HG03066 (cell line): ENCODE results near the gene UBALD2.
"Not testable (repeated sequence)": the region's sequence is repeated elsewhere in the genome, so short reads cannot be mapped to it uniquely, and the experiment has no call there.

Source experiments
- ATAC-seq: cut with Tn5 transposase; IDR thresholded peaks from one replicate; pipeline ENCODE4 v1.9.1; 2021; ENCODE audit warnings: low read depth; ENCODE audit not compliant: unreplicated experiment

Gene UBALD2

DNA sequence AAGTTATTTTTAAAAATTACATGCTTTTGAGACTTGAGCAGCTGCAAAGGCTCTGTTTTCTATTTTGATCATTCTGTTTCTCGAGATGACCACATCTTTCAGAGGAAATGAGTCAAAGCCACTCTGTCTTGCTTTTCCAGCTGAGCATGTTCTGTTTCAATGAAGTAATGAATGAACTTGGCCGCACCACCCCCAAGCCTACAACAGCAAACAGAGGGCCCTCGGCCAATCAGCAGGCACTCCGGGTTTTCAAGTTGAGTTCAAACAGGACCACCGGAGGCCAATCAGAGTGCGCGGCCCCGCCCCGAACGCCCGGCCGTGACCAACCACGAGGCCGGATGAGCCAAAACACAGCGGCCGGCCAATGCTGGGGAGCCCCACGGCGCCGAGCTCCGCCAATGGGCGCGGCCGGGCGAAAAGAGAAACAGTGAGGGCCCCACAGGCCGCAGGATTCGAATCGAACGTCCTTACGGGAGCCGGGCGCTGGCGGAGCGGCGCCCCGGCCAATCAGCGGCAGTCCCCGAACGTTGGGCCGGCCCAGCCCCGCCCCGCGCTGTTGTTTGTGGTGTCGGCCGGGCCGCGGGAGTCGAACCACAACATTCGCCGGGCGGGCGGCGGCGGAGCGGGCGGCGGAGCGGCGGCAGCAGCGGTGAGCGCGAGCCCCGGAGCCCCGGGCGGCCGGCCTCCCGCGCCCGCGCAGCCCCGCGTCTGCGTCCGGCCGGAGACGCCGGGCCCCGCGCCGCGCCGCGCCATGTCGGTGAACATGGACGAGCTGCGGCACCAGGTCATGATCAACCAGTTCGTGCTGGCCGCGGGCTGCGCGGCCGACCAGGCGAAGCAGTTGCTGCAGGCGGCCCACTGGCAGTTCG is at the start of gene UBALD2:
Gene UBALD2, plus strand, starts transcription at position 594 of the 869 bp plus-strand sequence. Its CDS starts 158 bp downstream, at position 752.
- peak; percentile 67 for ATAC-seq

DNA sequence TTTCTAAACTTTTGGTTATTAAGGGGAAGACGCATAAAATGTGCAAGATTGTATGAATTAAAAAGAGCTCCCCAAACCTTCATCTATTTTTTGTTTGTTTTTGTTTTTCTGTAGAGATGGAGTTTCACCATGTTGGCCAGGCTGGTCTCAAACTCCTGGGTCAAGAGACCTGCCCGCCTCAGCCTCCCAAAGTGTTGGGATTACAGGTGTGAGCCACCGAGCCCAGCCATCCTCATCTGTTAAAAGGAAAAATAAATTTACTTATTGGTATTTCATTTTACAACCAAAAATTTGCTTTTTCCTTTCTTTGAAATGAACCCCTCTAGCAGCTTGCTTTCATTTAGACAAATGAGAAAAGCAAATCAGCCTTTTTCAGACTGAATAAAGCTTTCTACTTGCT is 48.1 kb upstream of the UBALD2 start:
- ATAC-seq, result no peak

DNA sequence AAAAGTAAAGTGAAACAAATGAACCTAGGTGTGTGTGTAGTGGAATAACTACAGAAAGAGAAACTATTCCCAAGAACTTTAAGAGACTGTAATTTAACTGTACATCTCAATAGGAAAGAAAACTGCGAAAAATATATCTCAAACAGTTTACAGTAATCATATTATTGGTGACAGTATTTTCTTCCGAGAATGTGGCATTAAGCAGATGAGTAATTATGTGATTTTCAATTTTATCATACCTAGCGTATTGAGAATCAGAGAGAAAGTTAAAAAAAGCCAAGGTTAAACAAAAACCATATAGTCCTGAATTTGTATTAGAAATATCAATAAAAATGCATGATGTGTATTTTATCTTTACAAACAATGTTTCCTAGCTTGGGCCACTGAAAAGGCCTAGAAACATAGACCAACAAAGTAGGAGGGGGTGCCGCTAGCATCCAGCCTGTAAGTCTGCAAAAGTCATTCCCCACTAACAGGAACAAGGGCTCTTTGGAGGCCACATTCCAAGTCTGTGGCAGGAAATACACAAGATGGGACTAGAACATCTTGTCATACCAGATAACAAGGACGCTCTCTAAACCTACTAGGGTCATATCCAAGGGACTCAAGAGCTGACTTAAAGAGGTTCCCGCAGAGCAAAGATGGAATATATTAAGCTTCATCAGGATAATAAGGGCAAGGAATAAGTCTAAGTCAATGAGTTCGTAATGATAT is 45.3 kb upstream of the UBALD2 start:
- no peak for ATAC-seq

DNA sequence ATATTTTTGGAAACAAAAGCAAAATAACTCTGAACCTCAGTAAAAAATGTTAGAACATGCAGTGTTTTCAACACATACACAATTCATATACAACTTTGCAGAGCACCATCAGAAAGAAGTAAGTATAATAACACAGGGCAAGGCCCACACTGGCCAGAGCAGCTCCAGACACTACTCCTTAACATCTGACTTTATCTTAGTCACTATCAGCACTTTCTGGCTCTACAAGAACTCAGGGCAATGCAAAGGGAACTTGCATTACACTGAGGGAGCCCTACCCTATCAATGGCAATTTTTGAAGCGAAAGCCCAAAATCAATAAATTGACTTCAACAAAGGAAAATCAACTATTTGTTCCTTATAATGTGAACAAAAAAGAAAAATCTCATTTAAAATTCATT is 41.3 kb upstream of the UBALD2 start:
- ATAC-seq, result no peak

DNA sequence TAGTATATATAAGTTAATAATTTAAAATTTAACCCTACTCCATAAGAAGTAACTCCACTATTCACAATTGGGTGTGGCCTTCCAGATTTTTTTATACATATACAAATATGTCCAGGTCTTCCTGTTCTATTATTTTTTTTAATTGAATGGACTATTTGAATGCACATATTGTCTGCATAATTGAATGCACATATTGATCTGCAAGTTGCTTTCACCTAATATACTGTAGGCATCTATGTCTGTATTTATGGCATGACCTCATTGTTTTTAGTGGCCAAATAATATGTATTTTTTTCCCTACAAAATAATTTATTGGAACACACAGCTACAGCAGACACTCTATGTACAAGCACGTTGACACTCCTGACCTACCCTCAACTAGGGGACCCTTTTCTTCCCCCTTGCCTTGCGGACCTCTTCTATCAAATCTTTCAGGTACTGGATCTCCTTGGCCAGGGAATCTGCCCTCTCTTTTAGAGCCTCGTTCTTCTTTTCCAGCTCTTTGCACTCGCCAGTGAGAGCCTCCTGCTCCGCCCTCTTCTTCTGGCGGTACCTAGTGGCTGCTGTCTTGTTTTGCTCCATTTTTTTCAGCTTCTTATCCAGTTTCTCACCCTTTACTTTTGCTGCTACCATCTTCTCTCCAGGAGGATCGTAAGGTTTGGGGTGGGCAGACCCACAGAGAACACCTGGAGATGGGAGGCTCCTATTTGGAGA is 39.6 kb upstream of the UBALD2 start:
- ATAC-seq, result not testable (repeated sequence)

DNA sequence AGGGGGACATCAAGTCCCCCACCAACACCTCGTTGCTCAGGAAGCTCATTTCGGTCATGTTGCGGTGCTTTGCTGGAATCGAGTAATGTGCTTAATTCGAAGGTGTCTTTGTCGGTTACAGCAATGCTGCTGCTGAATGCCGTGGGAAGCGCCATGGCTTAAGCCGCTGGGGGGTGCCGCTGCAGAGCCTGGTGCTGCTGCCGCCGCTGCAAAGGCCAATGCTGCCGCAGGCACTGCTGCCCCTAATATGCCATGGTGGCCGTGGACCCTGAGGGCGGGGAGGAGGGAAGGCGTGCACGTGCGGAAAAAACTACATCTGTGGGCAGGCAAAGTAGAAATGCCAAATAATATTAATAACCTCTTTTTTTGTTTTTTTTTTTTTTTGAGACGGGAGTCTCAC is 38.4 kb upstream of the UBALD2 start:
- not testable (repeated sequence) for ATAC-seq

DNA sequence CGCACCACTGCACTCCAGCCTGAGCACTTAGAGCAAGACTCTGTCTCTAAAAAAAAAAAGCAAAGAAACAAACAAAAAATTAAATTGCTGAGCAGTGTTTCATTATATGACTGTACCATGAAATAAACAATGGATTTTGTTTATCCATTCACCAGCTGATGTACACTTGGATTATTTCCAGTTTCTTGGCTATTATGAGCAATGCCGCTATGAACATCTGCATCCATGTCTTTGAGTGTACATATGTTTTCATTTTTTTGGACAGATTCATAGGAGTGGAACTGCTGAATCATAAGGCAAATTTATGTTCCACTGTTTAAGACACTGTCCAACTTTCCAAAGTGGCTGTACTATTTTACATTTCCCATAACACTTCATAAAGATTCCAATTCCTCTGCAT is 32.8 kb upstream of the UBALD2 start:
- no peak for ATAC-seq

DNA sequence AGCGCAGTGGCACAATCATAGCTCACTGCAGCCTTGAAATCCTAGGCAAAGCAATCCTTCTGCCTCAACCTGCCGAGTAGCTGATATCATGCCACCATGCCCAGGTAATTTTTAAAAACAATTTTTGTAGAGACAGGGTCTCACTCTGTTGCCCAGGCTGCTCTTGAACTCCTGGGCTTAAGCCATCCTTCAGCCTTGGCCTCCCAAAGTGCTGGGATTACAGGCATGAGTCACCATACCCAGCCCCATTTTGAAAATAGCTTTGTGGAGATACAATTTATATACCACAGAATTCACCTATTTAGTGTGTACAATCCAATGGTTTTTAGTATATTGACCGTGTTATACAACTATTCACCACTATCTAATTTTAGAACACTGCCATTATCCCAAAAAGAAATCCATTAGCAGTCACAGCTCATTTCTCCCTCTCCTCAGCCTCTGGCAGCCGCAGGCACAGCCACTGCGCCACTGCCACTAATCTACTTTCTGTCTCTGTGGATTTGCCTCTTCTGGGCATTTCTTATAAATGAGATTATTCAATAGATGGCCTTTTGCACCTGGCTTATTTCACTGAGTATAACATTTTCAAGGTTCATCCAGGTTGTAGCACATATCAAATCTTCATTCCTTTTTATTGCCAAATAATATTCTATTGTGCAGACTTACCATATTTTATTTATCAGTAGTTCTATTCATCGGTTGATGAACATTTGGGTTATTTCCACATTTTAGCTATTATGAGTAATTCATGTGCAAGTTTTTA is 31.4 kb upstream of the UBALD2 start:
- no peak for ATAC-seq

DNA sequence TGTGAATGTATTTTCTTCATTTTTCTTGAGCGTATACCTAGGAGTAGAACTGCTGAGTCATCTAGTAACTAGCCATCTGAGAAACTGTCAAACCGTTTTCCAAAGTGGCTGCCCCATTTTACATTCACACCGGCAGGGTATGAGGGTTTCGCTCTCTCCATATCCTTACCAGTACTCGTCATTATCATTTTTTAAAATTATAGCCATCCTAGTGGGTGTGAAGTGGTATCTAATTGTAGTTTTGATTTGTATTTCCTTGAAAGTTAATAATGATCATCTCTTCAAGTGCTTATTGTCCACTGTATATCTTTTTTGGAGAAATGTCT is 30.8 kb upstream of the UBALD2 start:
- no peak for ATAC-seq

DNA sequence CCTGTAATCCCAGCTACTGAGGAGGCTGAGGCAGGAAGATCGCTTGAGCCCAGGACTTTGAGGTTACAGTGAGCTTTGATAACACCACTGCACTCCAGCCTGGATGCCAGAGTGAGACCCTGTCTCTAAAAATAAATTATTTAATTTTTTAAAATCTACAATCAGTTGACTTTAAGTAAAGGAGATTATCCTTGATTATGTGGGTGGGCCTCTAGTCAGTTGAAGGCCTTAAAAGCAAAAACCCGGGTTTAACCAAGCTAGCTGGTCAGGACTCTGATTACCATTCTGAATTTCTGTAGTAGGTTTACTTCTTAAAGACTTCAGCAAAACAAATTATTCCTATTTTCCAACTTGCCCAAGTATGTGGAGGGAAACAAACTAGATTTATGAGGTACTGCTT is 29.3 kb upstream of the UBALD2 start:
- ATAC-seq, result no peak

DNA sequence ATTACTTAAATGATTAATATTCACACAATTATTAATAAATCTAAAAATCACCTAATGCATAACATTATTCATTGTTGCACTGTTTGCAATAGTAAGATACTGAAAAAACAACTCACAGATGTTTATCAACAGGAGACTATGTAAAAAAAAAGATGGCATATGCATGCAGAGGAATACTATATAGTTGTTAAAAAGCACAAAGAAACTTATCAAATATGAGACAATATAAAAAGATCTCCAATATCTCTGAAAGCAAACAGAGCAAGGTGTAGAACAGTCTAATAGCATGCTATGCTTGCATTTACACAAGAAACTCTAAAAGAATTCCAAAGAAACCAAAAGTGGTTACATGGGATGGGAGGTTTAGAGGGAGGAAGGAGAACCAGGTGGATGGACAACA is 28.5 kb upstream of the UBALD2 start:
- no peak for ATAC-seq

DNA sequence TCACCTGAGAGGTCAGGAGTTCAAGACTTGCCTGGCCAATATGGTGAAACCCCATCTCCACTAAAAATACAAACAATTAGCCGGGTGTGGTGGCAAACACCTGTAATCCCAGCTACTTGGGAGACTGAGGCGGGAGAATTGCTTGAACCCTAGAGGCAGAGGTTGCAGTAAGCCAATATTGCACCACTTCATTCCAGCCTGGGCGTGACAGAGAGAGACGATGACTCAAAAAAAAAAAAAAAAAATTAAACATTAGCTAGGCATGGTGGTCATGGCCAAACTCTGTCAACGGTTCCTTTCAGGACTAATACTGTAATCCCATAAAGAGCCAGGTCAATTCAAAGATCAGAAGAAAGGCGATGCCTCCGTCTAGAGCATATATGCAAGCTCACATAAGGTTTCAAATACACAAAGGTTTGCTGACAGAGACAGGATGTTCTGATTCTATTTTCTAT is 27.3 kb upstream of the UBALD2 start:
- no peak for ATAC-seq

DNA sequence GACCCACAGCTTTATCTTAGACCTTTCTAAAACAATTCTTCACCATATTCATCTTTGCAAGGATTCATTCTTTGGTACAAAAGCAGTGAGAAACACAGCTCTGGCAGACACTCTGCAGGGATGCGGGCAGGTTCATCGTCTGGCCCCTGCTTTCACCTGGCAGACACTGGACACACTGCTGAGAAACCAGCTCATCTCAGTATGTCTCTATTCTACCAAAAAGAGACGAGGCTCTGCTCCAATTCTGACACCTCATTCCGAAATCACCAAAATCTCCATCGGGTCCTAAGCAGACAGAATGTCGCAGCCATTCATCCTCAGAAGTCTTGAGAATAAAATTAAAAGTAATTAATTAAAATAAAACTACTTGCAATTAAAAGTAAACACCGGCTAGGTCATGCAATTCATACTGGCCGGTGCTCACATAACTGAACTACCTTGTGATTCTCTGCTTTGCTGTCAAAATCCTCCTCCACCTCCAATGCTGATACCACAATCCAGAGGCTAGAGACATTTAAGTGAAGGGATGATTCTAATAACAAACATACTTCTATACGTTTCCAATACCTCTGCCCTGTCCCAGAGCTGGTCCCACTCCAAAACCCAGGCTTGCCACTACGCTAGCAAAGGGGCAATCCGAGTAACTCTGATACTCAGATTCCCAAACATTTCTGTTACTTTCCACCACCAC is 26.2 kb upstream of the UBALD2 start:
- ATAC-seq, result no peak

DNA sequence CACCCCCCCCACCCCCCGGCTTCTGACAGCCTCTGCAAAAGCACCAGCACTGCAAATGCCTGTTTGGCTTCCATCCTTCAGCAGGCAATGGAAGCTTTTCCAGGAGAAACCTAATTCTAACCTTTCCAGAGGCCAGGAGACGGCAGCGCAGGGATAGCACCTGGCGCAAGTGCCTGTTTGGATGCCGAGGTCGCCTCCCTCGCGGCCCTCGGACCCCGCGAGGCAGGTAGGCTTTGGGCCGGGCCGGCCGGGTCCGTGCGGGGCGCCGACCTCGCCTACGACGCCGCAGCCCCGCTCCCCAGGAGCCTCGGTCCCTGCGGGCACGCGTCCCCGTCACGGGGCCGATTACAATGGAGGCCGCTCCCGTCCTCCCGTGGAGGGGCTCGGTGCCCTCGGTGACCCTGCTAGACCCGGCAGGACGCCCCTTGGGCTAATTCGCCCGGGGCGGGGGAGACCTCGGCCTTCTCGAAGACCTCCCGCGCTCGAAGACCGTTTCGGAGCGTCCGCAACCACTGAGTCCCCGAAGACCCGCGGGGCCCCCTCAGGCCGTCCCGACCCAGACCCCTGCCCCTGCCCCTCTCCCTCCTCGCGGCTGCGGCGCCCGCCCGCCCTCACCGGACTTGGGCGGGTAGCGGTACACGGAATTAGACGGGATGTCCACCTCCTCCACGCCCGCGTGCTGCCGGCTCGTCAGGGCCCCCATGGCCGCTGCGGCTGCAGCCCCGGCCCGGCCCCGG is 25.4 kb upstream of the UBALD2 start:
- no peak for ATAC-seq

DNA sequence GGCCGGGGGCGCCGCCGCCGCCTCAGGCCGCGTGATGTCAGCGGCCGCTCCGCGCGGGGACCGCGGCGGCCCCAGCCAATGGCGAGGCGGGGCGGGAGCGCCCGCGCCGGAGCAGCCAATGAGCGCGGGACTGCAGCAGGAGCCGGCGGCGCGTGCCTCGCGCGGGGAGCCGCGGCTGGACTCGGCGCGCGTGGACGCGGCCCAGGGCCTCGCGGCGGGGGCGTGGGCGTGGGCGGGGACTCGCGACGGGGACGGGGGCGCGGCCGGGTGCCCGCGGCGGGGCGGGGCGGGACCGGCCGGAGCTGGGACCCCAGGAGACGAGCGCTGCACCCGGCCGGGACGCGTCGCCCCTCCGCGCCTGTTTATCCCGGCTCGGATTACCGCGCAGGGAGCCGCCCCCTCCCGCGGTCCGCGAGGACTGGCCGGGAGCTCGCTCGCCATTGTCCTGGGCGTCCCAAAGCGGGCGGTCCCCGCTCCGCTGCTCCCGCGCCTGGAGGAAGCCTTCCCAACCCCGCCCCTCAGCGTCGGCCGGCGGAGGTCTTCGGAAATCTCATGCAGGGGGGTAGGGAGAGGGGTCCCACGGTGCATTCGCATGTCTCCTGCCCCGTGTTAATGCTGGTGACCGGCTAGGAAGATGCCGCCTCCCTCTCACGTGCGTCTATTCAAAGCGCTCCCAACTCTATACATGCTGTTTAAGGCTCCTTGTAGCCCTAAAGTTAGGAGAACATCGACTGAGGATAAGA is 24.5 kb upstream of the UBALD2 start, which contains the start of gene RNF157:
Gene RNF157, minus strand, starts transcription at position 33 of the 743 bp plus-strand sequence. CDS start 253 bp downstream, outside the sequence.
- ATAC-seq, result no peak

DNA sequence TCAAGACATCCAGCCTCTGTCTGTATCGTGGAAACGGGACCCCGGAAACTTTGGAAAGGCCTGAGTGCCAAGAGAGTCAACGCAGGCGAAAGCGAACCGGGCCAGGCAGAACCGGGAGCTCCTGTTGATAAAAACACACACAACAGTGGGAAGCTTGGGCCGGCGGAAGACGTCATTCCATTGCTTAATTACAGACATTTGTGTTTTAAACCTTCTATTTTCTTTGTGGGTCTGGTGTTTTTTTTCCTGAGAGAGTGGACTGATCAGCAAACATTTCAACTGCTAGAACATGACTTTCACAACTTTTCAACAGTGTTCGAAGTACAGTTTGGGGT is 24.0 kb upstream of the UBALD2 start:
- no peak for ATAC-seq

DNA sequence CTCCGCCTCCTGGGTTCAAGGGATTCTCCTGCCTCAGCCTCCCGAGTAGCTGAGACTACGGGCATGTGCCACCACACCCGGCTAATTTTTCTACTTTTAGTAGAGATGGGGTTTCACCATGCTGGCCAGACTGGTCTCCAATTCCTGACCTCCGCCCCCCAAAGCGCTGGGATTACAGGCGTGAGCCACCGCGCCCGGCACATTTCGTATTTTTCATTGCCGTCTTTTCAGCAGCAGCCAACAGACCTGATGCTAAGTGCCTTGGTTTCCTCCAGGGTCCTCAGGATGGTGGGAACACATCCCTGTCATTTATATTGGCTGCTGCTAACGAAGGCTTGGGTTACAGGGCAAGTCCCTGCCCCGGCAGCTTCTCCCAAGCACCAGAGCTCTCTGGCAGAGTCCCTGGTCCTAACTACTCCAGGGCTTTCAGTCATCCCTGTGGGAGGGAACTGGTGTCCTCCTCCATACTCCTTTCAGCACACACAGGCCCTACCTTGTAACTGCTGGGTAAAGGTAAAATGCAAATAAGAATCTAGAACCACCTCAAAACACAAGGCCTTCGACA is 23.4 kb upstream of the UBALD2 start:
- no peak for ATAC-seq
